NCI-H1092 treated with DMSO at 0.1 percent for 48 hours (cell line): Measurements from ENCODE around the gene DDX25.

Source experiments
- DNase-seq: peaks from one replicate; lab custom pipeline; 2025; lab: John Stamatoyannopoulos, UW

Gene DDX25

DNA sequence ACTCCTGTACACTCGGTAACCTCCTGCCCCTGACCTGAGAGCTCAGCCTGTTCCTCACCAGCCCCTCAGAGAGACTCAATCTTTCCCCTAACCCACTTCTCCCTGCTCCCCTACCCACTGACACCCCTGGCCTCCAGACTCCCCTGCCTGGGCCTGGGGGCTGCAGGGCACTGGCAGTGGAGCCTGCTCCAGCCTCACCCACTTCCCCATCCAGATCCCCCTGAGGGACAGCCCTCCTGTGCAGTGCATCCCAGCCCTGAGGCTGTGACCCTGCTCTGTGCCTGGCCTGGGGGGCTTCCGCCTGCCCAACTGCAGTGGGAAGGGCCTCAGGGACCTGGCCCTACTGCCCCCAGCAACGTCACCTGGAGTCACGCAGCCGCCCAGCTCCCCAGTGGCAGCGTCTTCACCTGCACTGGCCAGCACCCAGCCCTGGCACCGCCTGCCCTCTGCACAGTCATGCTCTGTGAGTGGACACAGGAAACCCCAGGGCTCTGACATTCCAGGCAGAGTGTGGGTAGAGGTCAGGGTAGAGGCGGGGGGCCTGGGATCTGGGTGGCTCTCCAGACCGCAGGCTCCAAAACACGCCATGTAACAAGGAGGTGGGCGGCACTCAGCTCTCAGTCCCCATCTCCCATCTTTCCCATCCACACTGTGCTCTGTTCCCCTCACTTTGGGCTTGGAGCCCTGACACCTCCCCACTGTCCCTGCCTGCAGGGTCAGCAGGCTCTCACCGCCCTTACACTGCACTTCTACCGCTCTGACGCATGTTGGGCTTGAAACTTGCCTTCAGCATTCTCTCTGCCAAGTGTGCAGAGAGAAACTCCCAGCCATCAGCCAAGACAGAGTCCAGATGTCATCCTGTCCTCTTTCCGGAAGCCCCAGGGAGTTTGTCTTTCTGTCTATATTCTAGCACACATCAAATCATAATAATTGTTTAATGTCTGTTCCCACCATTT is 46.7 kb downstream of the DDX25 start:
- DNase-seq = no peak

DNA sequence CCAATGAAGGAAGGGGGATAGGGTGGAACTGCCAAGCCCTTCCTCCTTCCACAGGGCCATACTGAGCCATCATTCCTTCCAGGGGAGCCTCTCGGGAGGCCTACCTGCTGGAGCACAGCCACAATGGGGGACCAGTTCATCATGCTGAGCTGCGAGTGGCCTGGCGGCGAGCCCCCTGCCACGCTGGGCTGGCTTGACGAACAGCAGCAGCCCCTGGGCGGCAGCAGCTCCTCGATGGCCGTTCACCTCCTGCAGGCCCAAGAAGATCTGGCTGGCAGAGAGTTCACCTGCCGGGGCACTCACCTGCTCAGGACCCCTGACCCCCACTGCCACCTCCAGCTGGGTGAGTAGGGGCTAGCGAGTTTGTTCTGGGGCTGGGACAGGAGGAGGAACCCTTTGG is 47.4 kb downstream of the DDX25 start:
- DNase-seq = no peak

- DNase-seq = no peak
These were observed 48.3 kb downstream of the DDX25 start for GRCh38 chr11:125952559-125952958.

- peak; percentile 30 for DNase-seq
These were observed 48.7 kb downstream of the DDX25 start for GRCh38 chr11:125952973-125953372.

DNA sequence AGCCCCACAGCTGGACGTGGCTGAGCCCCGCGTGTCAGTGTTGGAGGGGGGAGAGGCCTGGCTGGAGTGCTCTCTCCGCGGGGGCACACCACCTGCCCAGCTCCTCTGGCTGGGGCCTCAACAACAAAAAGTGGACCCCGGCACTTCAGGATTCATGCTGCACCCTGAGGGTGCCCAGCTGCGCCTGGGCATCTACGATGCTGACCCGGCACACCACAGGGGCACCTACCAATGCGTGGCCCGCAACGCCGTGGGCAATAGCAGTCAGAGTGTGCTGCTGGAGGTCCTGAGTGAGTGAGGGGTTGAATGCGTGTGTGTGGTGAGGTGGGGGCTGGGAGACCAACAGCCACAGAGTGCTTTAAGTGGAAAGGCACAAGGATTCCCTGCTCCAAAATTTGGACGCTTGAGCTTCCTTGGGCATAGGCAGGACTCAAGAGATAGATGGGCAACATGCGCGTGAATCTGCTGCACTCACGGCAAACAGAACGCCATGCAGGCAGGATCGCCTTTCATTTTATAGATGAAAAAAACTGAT is 49.2 kb downstream of the DDX25 start:
- no peak for DNase-seq

- DNase-seq = no peak
These were observed 50.0 kb downstream of the DDX25 start for GRCh38 chr11:125954123-125954944.

DNA sequence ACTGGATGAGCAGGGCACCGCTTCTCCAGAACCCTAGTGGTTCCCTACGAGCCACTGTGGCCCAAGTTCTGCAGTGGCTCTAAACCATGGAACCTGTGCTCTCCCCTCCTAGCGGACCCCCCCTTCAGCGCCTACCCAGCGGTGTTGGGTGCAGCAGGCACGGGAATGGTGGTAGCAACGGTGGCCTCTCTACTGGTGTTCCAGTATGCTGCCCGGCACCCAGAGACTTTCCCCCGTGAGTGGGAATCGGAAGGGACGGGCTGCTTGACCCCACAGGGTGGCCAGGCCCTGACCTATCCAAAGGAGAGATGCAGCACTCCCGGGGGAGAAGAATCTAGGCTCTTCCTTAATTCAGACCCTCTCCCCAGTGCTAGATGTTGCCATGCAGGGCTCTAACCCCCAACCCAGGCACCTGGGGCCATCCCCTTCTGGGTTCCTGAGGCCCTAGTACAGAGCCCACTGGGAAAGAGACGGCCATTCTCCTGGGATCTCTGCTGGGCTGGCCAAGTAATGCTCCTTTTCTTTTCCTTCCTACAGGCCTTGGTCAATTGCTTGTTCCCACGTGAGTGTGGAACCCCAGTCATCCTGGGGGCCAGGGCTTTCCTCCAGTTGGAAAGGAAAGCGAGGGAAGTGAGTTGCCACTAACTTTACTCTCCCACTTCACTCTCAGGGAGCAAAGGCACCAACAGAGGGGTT is 50.8 kb downstream of the DDX25 start:
- no peak for DNase-seq

DNA sequence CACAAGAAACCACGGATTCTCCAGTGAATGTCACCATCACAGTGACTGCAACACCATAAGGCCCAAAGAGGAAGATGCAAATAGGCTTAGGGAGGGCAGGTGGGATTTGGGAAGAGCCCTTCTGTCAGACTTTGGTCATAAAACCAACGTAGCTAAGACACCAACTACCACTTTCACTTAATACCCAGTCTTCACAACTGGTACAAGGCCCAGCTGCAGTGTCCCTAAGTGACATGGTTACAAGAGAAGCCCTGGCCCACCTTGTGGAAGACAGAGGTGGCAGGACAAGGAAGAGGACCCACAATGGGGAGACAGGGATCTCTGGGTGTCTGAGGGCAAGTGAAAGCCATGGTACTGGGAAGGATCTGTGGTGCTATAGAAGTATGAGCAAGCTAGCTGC is 51.5 kb downstream of the DDX25 start:
- no peak for DNase-seq

GRCh38 chr11:125956391-125957134 is 52.3 kb downstream of the DDX25 start:
- no peak for DNase-seq

DNA sequence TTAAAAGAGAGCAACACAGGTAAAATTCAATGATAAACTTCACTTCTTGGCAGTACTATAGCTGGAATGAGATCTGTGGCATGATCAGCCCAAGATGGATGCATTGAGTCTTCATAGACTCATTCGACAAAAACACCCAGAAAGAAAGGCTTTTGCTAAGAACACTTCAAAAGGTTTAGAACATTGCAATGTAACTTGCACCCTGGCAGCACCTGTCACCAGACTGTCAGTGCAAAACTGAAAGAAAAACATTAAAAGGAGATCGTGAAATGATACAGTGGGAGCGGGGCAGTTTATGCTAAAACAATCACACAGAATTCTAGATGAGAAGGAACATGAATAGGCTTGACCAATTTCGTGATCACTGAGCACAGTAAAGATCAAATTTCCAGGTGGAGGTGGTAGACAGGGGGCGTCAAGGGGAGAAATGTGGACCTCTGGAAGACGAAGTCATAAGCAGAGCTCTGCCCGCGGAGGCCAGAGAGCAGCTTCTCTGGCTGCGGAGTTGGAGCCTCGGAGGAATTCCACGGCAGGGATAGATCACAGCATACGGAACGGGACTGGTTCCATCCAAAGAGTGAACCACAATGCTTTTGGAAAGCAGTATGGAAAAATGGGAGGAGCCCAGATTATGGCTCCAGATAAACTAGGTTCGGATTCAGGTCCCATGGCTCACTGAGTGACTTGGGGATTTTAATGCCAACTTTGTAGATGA is 53.5 kb downstream of the DDX25 start:
- no peak for DNase-seq

DNA sequence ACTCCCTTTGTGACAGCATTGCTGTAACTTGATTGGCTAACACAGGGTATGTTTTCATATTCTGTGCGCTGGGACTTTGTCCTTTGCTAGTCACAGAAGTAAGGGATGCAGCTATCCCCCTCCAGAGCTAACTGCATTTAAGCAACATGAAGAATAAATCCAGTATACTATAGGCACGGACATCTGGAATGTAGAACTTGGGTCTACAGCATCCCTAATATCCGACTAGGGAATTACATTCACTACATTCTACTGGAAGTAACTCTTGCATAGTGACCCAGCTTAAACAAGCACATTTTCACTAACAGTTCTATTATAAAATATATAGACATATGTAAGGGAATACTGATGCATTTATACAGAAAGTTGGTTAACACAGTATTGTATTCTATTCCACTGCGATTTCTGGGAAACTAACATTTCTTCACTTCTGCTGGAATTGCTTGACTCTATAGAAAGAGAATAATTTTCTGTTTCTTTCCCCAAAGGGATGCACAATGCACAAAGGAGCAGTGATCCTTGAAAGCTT is 54.6 kb downstream of the DDX25 start:
- no peak for DNase-seq

GRCh38 chr11:125959511-125959910 is 55.2 kb downstream of the DDX25 start:
- no peak for DNase-seq

- no peak for DNase-seq
These were observed 55.6 kb downstream of the DDX25 start for GRCh38 chr11:125959931-125960330.

DNA sequence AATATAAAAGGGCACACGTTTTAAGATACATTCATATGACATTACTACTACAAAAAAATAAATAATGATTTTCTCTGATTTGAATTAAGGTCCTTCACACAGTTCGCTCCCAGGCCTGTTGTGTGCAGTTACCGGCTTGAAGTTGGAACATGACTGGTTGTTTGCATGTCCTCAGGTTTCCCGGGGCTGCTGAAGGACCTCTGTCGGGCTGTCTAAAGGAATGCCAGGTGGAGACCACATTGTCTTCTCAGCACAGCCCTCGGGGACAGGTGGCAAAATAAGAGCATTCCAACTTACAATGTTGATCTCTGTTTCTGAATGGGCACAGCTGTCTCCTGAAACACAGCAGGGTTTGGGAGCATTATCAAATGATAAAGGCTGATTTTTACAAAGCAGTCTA is 56.5 kb downstream of the DDX25 start:
- no peak for DNase-seq

GRCh38 chr11:125967515-125967914 is 63.2 kb downstream of the DDX25 start:
- no peak for DNase-seq

DNA sequence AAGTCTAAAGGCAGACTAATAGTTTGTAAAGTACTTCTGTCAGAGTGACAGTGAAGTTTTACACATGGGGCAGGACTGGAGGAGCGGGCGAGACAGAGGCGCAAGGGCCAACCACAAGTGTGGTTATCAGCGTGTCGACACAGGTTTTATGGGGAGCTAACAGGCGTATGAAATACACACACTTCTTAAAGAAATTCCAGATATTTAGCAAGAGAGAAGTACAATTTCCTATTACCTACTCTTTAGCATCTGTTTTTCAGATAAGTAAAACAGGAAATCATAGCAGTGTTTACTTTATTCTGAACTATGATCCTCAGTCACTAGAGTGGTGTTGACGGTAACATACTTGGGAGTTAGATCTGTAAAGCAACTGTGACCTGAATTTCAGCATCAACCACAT is 64.0 kb downstream of the DDX25 start:
- DNase-seq = no peak

DNA sequence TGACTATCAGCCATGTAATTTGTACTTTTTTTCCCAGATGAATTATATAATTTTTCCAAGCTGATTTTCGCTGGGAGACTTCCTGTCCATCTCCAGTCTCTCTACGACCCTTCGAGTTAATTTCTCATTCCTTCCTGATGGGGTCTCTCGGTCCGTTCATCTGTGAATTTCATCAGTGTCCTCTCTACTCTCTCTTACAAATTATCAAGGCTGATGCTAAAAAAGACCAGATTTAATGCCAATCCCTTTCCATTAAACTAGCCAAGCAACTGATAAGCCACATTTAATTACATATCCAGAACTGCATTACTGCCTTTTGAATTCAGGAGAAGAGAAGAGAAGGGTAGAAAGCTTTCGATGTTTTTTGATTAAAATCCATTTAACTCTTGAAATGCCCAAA is 67.3 kb downstream of the DDX25 start:
- no peak for DNase-seq

- no peak for DNase-seq
These were observed 70.0 kb downstream of the DDX25 start for GRCh38 chr11:125974284-125974683.

- DNase-seq = no peak
These were observed 71.3 kb downstream of the DDX25 start for GRCh38 chr11:125975634-125976033.

DNA sequence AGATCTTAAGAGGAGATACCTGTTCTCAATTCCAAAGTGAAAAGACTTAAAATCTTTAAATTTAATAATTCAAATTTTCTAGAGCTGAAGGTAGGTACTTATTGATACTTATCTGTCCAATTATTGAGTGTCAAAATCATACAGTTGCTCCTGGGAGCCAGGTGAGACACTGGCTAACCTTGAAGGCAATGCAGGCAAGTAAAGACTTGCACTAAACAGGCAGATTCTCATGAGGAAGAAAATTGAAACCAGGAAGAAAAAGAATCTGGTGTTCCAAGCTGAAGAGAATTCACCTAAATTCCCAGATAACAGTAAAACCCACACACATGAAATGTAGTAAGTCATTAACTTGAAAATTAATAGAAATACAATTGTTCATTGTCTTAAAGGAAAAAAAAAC is 71.8 kb downstream of the DDX25 start:
- no peak for DNase-seq

DNA sequence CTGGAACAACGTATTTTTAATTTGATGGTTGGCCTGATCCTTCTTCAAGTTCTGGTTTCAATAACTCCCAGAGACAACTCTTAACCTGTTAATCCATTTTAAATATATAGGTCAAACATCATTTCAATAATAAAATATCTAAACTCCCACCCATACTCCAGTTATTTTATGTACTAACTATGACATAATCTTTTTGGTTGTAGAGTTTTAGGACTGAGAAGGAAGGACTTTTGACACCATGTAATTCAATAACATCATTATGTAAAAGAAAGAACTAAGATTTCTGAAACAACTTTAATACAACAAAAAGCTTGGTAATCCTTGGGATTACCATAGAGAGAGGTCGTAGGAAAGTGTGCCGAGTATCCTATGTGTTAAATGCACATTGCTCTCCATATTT is 73.0 kb downstream of the DDX25 start:
- no peak for DNase-seq
